K562 (cell line): Measurements from ENCODE around the gene TNF. TPM values are rescaled to one million over a fixed set of nuclear protein-coding genes. Genes with fewer than 3 reads are reported as not detected.
A peak's percentile ranks its signal among the peaks of the same experiment; 100 is the strongest.

Source experiments
- CEBPB ChIP-seq: fragments of 450-650 bp; IDR thresholded peaks from 2 replicates; pipeline ENCODE4 v1.6.1; 2016; ENCODE audit warnings: missing genetic modification characterization, missing compliant biosample characterization
- DEAF1 ChIP-seq: fragments of 450-650 bp; formaldehyde crosslinking; IDR thresholded peaks from 2 replicates; pipeline ENCODE4 v1.4.0; 2020; ENCODE audit warnings: mild to moderate bottlenecking, moderate library complexity
- E2F5 ChIP-seq: sonication (generic); formaldehyde crosslinking; IDR thresholded peaks from 2 replicates; pipeline ENCODE4 v1.8.0; 2022; ENCODE audit warnings: mild to moderate bottlenecking, missing genetic modification reagents
- HDAC6 ChIP-seq: IDR thresholded peaks from 2 replicates; pipeline ENCODE4 v1.6.1; 2012; ENCODE audit warnings: low read depth, mild to moderate bottlenecking, control low read depth, inconsistent platforms, low read length, moderate library complexity
- HMBOX1 ChIP-seq: sonication (generic); IDR thresholded peaks from 2 replicates; pipeline ENCODE4 v1.6.1; 2016
- ID3 ChIP-seq, 2 experiments: fragments of 250-450 bp in 1 of 2; fragments of 450-650 bp in 1 of 2; sonication (Bioruptor Pico) in 1 of 2; IDR thresholded peaks; 2 replicates each; pipeline versions ENCODE4 v1.6.1 to v1.8.0; 2016 to 2021; ENCODE audit warnings: mild to moderate bottlenecking in 2 of 2, moderate library complexity in 2 of 2, missing compliant biosample characterization in 1 of 2, missing genetic modification characterization in 1 of 2
- NCOA2 ChIP-seq, 2 experiments: fragments of 450-650 bp; IDR thresholded peaks; 2 replicates each; pipeline ENCODE4 v1.6.1; 2018; ENCODE audit warnings: mild to moderate bottlenecking in 2 of 2, moderate library complexity in 1 of 2; ENCODE audit not compliant: partially characterized antibody in 2 of 2
- NCOA6 ChIP-seq: fragments of 450-650 bp; IDR thresholded peaks from 2 replicates; pipeline ENCODE4 v1.6.1; 2017; ENCODE audit warnings: mild to moderate bottlenecking
- RBM22 ChIP-seq: fragments of 200-400 bp; formaldehyde crosslinking; IDR thresholded peaks from 2 replicates; pipeline ENCODE4 v1.6.1; 2018; ENCODE audit warnings: low read length, low read depth; ENCODE audit not compliant: poor library complexity, severe bottlenecking
- RNF219 ChIP-seq: fragments of 250-450 bp; sonication (Bioruptor Pico); IDR thresholded peaks from 2 replicates; pipeline ENCODE4 v1.5.0; 2022; ENCODE audit warnings: mild to moderate bottlenecking
- SIN3A ChIP-seq, 2 experiments: fragments of 150-350 bp in 1 of 2; IDR thresholded peaks; 2 replicates each; pipeline ENCODE4 v1.6.1; 2011 to 2016; ENCODE audit warnings: borderline replicate concordance in 2 of 2, low read depth in 2 of 2, low read length in 2 of 2, mild to moderate bottlenecking in 2 of 2, moderate library complexity in 2 of 2; ENCODE audit not compliant: control insufficient read depth in 1 of 2
- TOE1 ChIP-seq, 2 experiments: fragments of 450-650 bp in 1 of 2; sonication (generic) in 1 of 2; formaldehyde crosslinking in 1 of 2; IDR thresholded peaks; 2 replicates each; pipeline versions ENCODE4 v1.7.1 to v1.8.0; 2016 to 2022; ENCODE audit warnings: borderline replicate concordance in 2 of 2, mild to moderate bottlenecking in 2 of 2, antibody characterized with exemption in 1 of 2, inconsistent platforms in 1 of 2, low read depth in 1 of 2, missing genetic modification reagents in 1 of 2, moderate library complexity in 1 of 2
- YY1 ChIP-seq, 3 experiments: IDR thresholded peaks; 2 replicates each; pipeline ENCODE4 v1.6.1; 2011; ENCODE audit warnings: low read length in 2 of 3, mild to moderate bottlenecking in 2 of 3, moderate library complexity in 2 of 3, borderline replicate concordance in 1 of 3, control low read depth in 1 of 3, low read depth in 1 of 3; ENCODE audit not compliant: insufficient read depth in 3 of 3, insufficient replicate concordance in 2 of 3, control insufficient read depth in 1 of 3, insufficient read length in 1 of 3; ENCODE audit errors: extremely low read depth in 1 of 3
- ZNF696 ChIP-seq: fragments of 250-450 bp; sonication (Bioruptor Pico); conservative IDR thresholded peaks from 2 replicates; pipeline ENCODE4 v1.4.0; 2020; ENCODE audit warnings: mild to moderate bottlenecking, moderate library complexity
- ZNF740 ChIP-seq, 3 experiments: fragments of 200-800 bp in 1 of 3; sonication (Bioruptor generic) in 1 of 3; sonication (generic) in 1 of 3; formaldehyde crosslinking in 1 of 3; IDR thresholded peaks; 2 replicates each; pipeline versions ENCODE4 v1.6.1 to v1.8.0; 2016 to 2022; ENCODE audit warnings: mild to moderate bottlenecking in 2 of 3, missing compliant biosample characterization in 2 of 3, missing genetic modification characterization in 2 of 3, missing genetic modification reagents in 1 of 3
- ZNF830 ChIP-seq: fragments of 250-450 bp; sonication (Bioruptor Pico); IDR thresholded peaks from 2 replicates; pipeline ENCODE4 v1.5.0; 2021; ENCODE audit warnings: mild to moderate bottlenecking
- polyA plus RNA-seq, 8 experiments: library from polyadenylated mRNA; depleted of rRNA in 4 of 8; stranded (reverse) in 5 of 8; unstranded in 3 of 8; fragments of >200 nt; fragmentation: Nextera tagmentation in 2 of 8; fragmentation: Illumina TruSeq in 1 of 8; extraction: Ambion mirVana in 2 of 8; extraction: Trizol in 1 of 8; gene quantifications; 2 replicates each; pipeline versions ENCODE4 v1.2.1 to v1.2.3, GENCODE V29; 2011 to 2014; ENCODE audit warnings: inconsistent platforms in 1 of 8, missing spikeins in 1 of 8
- total RNA-seq, 7 experiments: library from RNA; depleted of rRNA in 6 of 7; stranded (reverse); fragments of >200 nt in 6 of 7; fragmentation: Illumina TruSeq in 2 of 7; extraction: Trizol in 2 of 7; gene quantifications; 2 replicates each; pipeline versions ENCODE4 v1.2.1 to v1.2.3, GENCODE V29; 2011 to 2021; ENCODE audit warnings: low replicate concordance in 1 of 7

TNF gene
- total and polyA plus RNA-seq, 9 of the 15 experiments (the other 6 are each of a cell fraction or from before 2014, with no cell fraction given), result 0.08 to 0.40 TPM; not detected in 7

GRCh38 chr6:31541059-31541657, 34.2 kb upstream of the TNF start (continued):
- no peak for TF ChIP-seq E2F5
- 0 out of 2 replicates have a peak, but pooled peaks have one; percentile 60 for TF ChIP-seq ZNF696 (CRISPR knock-in tag)
- peak in 1 of 3 experiments; percentile 58 for TF ChIP-seq YY1 (IDR thresholded peaks at IDR 0.05; ENCODE audit: borderline replicate concordance in 1 of 3, control insufficient read depth in 1 of 3, extremely low read depth in 1 of 3, insufficient read depth in 3 of 3, insufficient read length in 1 of 3, insufficient replicate concordance in 2 of 3, low read depth in 1 of 3, low read length in 2 of 3)
- no peak for TF ChIP-seq TOE1 (IDR thresholded peaks at IDR 0.05; ENCODE audit: borderline replicate concordance)
- TF ChIP-seq TOE1 (CRISPR knock-in tag; IDR thresholded peaks at IDR 0.05; ENCODE audit: borderline replicate concordance, low read depth), result no peak
- peak; percentile 92 for TF ChIP-seq CEBPB (tag)
- 0 out of 2 replicates have a peak, but pooled peaks have one; percentile 11 for TF ChIP-seq HMBOX1
- TF ChIP-seq DEAF1 (CRISPR knock-in tag), result peak; percentile 10; the same call in 1 of the 2 replicates
- TF ChIP-seq ZNF830 (CRISPR knock-in tag), result 0 out of 2 replicates have a peak, but pooled peaks have one; percentile 25
- no peak for TF ChIP-seq HDAC6
- TF ChIP-seq ZNF740 (CRISPR knock-in tag; IDR thresholded peaks at IDR 0.05), result 0 out of 2 replicates have a peak, but pooled peaks have one; percentile 64
- no peak for TF ChIP-seq ZNF740 (tag; IDR thresholded peaks at IDR 0.05)
- TF ChIP-seq NCOA2 (IDR thresholded peaks at IDR 0.05; ENCODE audit: partially characterized antibody in 2 of 2), result no peak
- TF ChIP-seq SIN3A (IDR thresholded peaks at IDR 0.05; ENCODE audit: borderline replicate concordance in 2 of 2, control insufficient read depth in 1 of 2, low read depth in 2 of 2, low read length in 2 of 2), result peak in 1 of 2 experiments; percentile 29; a peak in 1 of 4 replicates
- TF ChIP-seq RBM22, result no peak
- TF ChIP-seq ID3 (CRISPR knock-in tag; IDR thresholded peaks at IDR 0.05), result no peak
- no peak for TF ChIP-seq ID3 (tag; IDR thresholded peaks at IDR 0.05)
- TF ChIP-seq RNF219, result peak; percentile 64; the same call in 1 of the 2 replicates
- no peak for TF ChIP-seq NCOA6
